ELR (cell line): ENCODE measurements around the gene VILL.
"Not testable (repeated sequence)": the region's sequence is repeated elsewhere in the genome, so short reads cannot be mapped to it uniquely, and the experiment has no call there.

Experiments used
- DNase-seq: peaks from one replicate; pipeline ENCODE4 v3.0.0-alpha.2; 2015; ENCODE audit warnings: low read depth

VILL gene

DNA sequence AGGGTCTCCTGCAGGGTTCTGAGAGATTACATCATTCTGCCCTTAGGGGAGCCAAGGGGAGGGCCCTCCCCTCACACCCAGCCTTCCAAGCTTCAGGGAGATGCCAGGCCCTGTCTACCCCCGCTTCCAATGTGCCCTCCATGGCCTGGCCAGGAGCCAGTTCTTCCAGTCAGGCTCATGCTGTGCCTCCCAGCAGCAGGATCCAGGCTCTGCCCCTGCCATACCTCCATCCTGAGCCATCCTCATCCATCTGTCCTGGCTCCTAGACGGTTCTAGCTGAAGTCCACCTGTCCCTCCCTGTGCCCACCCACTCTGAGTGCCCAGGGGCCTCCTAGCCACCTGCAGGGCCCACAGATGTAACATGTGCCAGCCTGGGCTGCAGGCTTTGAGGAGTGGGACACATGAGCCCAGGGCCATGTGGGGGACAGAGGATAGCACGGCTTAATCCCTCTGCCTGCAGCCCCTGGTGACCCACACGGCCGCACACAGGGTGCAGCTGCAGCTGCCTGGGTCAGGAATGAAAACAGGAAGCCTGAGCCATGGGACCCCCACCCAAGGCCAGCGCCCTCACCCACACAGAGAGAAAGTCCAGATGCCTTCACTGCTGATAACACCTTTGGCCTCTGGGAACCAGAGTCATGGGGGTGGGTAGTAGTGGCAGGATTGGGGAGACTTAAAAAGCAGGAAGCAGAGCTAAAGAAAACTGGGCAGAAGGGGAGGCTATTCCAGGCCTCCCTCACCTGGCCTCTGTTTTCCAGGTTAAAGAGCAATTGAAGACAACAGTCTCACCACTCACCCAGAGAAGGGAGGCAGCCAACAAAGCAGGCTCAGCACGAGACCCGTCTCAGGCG lies 27.1 kb downstream of the VILL start:
- DNase-seq, result no peak

DNA sequence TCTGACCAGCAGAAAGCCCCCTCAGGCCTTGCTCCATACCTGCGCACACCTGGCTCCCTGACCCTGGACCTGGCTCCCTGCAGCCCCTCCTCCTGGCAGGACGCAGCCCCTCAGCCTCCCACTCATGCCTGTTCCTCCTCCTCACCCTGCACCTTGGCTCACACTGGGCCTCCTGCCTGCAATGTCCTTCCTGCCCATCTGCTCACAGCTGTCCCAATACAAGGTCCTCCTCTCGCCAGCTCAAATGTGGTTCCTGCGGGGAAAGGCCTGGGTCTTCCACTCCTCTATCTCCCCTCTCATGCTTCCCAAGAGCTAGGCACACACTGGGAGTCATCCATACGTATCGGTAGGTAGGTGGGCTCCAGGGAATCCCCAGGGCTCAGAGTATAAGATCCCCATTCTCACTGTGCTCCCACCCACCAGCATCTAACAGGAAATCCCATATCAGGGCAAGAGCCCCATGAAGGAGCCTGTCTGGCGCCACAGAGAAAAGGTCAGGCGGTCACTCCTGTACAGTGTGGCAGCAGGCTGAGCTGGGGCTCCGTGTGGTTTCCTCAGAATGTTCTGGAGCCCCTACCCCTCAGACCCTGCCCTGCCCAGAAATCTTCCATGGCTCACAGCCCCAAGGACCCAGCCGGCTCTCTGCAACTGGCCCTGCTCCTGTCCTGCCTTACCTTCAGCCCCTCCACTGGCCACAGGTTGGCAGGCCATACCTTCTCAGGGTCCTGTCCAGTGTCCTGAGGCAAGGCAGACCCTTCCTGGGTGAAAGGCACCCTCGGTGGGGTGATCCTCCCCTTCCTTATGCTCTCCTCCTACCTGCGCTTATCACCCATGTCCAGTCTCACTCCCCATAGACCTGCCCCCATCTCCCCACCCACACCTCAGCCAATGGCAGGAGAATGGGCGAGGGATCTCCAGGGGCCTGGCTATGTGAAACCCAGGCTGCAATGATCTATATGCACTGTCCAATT lies 28.0 kb downstream of the VILL start:
- no peak for DNase-seq

DNA sequence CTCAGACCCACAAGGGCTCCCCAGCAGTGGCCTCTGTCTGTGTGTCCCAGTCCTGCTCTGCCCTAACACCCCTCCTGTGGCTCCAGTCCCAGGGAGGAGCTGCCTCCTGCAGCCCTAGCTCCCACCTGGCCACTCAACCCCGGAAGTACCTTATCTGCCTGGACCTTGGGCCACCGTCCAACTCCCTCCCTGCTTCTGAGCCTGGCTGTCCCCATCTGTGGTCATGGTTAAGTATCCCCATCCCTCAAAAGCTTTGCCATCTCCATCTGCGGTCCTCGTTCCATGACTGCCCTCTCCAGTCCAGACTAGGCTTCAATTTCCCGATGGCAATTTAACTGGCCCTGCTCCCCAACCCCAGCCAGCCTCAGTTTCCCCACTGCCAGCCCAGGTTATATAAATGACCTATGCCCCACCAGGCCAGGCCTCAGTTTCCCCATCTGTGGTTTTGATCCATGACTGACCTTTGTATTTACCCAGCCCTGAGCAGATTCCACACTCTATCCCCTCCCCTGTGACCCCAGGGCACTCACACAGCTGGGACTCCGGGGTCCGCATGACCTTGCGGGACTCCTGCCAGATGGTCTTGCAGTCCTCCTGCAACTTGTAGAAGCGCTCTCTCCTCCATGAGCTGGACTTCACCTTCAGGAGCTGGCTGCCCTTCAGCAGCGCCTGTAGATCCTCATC lies 29.2 kb downstream of the VILL start:
- no peak for DNase-seq

GRCh38 chr3:38020342-38020726 lies 29.7 kb downstream of the VILL start:
- no peak for DNase-seq

DNA sequence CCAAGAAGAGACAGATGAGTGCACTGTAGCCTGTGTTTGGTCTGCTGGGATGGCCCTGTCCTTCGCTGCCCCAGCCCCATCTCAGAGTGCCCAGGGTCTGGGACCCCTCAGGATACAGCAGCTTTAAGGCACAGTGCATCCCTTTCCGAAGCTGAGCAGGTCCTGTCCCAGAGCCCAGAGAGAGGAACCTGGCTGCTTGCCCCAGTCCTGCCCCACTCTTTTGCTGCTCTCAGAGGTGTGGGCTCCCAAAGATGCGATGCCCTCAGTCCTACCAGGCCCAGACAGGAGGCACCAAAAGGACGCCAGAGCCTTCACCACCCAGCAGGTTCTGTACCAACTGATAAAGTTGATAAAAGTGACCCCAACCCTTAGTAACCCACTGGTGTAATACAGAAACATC lies 30.6 kb downstream of the VILL start:
- no peak for DNase-seq

DNA sequence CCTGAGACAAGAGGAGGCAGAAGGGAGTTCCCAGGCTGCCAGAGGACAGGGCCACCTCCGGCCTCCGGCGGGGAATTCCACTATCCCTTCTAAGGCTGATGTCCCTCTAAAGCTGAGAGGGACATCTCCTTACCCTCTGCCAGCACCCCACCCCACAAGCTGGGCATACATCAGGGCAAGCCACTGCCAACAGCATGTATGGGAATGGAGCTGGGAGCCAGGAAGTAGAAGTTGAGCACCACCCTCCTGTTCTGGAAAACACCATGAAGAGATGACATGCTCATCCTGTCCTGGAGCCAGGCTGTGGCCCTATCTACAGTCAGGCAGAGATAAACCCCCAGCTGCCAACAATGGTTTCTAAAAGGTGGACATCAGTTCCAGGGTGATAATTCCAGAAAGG lies 31.7 kb downstream of the VILL start:
- no peak for DNase-seq

DNA sequence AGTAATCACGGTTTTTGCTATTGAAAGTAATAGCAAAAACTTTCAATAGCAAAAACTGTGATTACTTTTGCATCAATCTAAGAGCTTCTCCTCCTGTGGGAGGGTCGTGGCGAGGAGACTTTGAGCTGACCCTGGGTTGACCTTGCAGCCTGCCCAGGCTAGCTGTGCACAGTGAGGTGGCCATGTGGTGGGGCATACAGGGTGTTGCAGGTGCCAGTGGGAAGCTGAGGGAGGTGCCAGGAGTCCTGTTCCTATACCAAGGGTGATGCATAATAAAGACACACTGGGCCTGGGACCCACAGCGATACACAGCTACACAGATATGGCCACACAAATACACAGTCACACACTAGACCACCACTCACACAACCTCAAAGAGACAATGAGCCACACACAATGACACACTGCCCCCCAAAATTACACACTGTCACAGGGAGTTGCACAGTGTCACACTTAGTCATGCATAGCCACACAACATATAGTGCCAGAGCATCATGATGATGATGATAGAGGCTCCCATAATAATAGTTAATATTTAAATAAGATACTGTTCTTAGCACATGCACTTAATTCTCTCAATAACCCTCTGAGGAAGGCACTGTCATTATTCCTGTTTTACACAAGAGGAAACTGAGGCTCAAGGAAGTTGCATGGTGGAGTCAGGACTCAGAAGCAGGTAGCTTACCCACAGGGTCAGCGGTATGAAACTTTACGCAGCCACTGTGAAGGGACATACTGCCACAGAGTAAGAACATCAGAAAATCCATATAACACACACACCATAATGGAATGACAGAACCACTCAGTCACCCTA lies 32.5 kb downstream of the VILL start:
- no peak for DNase-seq

GRCh38 chr3:38026856-38027255 lies 36.3 kb downstream of the VILL start:
- no peak for DNase-seq

GRCh38 chr3:38027466-38028465 lies 37.2 kb downstream of the VILL start:
- no peak for DNase-seq

DNA sequence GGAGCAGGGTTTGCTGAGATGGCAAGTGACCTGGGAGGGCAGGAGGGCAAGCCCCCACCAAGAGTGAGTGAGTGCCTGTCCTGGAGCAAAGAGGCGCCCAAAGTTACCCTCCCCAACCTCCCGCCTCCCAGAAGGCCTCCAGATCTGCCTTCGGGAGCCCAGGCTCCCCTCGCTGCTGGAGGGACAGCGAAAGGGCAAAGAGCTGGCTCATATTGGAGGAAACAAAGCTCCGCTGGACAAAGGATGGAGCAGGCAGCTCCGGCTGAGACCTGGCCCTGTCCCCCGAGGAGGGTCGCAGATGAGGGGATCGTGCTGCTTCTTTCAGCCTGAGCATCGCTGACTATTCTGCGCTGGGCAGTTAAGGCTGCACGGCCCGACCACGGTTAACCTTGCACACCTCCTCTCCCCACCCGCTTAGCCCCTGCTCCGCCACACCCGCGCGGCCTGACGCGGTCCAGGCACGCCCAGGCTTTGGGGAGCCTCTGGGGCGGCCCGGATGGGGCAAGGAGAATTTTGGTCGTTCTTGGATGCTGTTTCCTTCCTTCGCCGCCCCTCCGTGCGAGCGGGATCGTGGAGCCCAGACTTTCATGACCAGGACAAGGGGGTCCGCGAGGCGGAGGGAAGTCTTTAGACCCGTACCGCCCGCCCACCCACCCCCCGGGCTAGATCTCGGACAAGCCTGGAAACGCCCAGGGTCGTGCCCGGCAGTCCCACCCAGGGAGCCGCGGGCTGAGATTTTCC lies 38.2 kb downstream of the VILL start:
- DNase-seq, result no peak

GRCh38 chr3:38029400-38030125 lies 39.0 kb downstream of the VILL start, which contains the start of gene PLCD1:
PLCD1 (minus strand) TSS chr3:38029642; CDS start chr3:38029539, 103 bp downstream.
- DNase-seq, result peak; percentile 61

- DNase-seq, result no peak
Observed at GRCh38 chr3:38030126-38031021, 39.8 kb downstream of the VILL start.

- DNase-seq, result peak; percentile 50
Observed at GRCh38 chr3:38031022-38031994, 40.7 kb downstream of the VILL start.

- no peak for DNase-seq
Observed at GRCh38 chr3:38032328-38032865, 41.8 kb downstream of the VILL start.

DNA sequence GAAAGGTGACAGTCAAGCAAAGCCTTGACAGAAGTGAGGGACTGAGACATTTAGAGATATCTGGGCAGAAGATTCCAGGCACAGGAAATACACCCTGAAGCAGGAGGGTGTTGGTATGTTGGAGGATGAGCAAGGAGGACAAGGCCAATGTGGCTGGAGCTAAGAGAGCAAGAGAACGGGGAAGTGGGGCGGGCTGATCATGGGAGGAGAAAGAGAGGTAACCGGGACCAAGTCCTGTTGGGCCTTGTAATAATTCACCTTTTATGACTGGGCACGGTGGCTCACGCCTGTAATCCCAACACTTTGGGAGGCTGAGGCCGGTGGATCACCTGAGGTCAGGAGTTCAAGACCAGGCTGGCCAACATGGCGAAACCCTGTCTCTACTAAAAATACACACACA lies 43.0 kb downstream of the VILL start:
- DNase-seq, result not testable (repeated sequence)

DNA sequence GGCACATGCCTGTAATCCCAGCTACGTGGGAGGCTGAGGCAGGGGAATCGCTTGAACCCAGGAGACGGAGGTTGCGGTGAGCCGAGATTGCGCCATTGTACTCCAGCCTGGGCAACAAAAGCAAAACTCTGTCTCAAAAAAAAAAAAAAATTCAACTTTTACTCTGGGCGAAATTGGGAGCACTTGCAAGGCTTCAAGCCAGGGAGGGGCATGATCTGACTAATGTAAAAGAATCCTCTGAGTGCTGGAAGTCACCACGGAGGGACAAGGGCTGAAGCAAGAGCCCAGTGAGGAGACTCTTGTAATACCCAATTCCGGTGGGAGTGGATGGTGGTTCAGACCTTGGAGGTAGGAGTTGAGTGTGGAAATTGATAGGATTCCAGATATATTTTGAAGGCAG lies 43.7 kb downstream of the VILL start:
- DNase-seq, result not testable (repeated sequence)
